Retina (tissue), 1 donor: Measurements from ENCODE around the gene ATP1B1.
A peak's percentile ranks its signal among the peaks of the same experiment; 100 is the strongest.

Source experiments
- DNase-seq: peaks from one replicate; pipeline ENCODE4 v3.0.0-alpha.2; 2016

ATP1B1 gene

GRCh38 chr1:169094897-169095569 is 11.5 kb upstream of the ATP1B1 start:
- no peak for DNase-seq

- no peak for DNase-seq
Observed at GRCh38 chr1:169098380-169098779, 8.1 kb upstream of the ATP1B1 start.

- no peak for DNase-seq
Observed at GRCh38 chr1:169099561-169099960, 6.9 kb upstream of the ATP1B1 start.

GRCh38 chr1:169100208-169100607 is 6.3 kb upstream of the ATP1B1 start:
- DNase-seq: no peak

- DNase-seq: no peak
Observed at GRCh38 chr1:169100651-169101088, 5.8 kb upstream of the ATP1B1 start.

- DNase-seq: peak; percentile 32
Observed at GRCh38 chr1:169102567-169102966, 3.9 kb upstream of the ATP1B1 start.

GRCh38 chr1:169103002-169103401 is 3.5 kb upstream of the ATP1B1 start:
- DNase-seq: no peak

- no peak for DNase-seq
Observed at GRCh38 chr1:169103480-169103893, 3.0 kb upstream of the ATP1B1 start.

GRCh38 chr1:169105087-169105433 is 1.4 kb upstream of the ATP1B1 start:
- no peak for DNase-seq

- DNase-seq: peak; percentile 88
Observed at GRCh38 chr1:169105434-169106094, 926 bp upstream of the ATP1B1 start.

- peak; percentile 89 for DNase-seq
Observed at GRCh38 chr1:169106921-169107602, 572 bp downstream of the ATP1B1 start.

GRCh38 chr1:169107603-169108208 is 1.2 kb downstream of the ATP1B1 start:
- DNase-seq: no peak

- DNase-seq: no peak
Observed at GRCh38 chr1:169108223-169108622, 1.7 kb downstream of the ATP1B1 start.

GRCh38 chr1:169108863-169109560 is 2.5 kb downstream of the ATP1B1 start:
- DNase-seq: no peak

GRCh38 chr1:169109561-169110134 is 3.2 kb downstream of the ATP1B1 start:
- peak; percentile 72 for DNase-seq

- peak; percentile 49 for DNase-seq
Observed at GRCh38 chr1:169110236-169110635, 3.7 kb downstream of the ATP1B1 start.

- no peak for DNase-seq
Observed at GRCh38 chr1:169110689-169111447, 4.4 kb downstream of the ATP1B1 start.

GRCh38 chr1:169111472-169111871 is 5.0 kb downstream of the ATP1B1 start:
- DNase-seq: no peak

- DNase-seq: no peak
Observed at GRCh38 chr1:169112241-169112640, 5.8 kb downstream of the ATP1B1 start.

GRCh38 chr1:169113613-169114119 is 7.2 kb downstream of the ATP1B1 start:
- no peak for DNase-seq

GRCh38 chr1:169115891-169116585 is 9.5 kb downstream of the ATP1B1 start:
- peak; percentile 66 for DNase-seq
